Caco-2 (cell line): ENCODE results near the gene BTF3. TPM values are rescaled to one million over a fixed set of nuclear protein-coding genes. Genes with fewer than 3 reads are reported as not detected.
"Not testable (repeated sequence)": the region's sequence is repeated elsewhere in the genome, so short reads cannot be mapped to it uniquely, and the experiment has no call there.

Source experiments
- BruUV-seq: library from RNA; stranded (reverse); fragments of 400-500 nt; replicated peaks from 2 replicates; lab custom pipeline; 2021; lab: Mats Ljungman, UMichigan
- CTCF ChIA-PET: fragments of 300-600 bp; sonication (Branson Sonifier 250); formaldehyde crosslinking; loops from one replicate; lab custom pipeline; 2022; ENCODE audit warnings: antibody characterized with exemption; lab: Charles Lee
- POLR2A ChIA-PET: fragments of 300-600 bp; sonication (Branson Sonifier 250); formaldehyde crosslinking; loops from one replicate; lab custom pipeline; 2022; ENCODE audit warnings: antibody characterized with exemption; lab: Charles Lee
- DNase-seq, 2 experiments: peaks; one replicate each; pipeline versions ENCODE4 v3.0.0 to v3.0.0-alpha.2; 2020 to 2022
- H3K27me3 ChIP-seq: replicated peaks from 2 replicates; pipeline ENCODE4 v1.6.0; 2011; ENCODE audit warnings: low read length; ENCODE audit not compliant: control insufficient read depth, insufficient read depth
- H3K36me3 ChIP-seq: 2 replicates; pipeline ENCODE4 v1.5.1; 2011; ENCODE audit warnings: low read length; ENCODE audit not compliant: control insufficient read depth, insufficient read depth
- H3K4me1 ChIP-seq: fragments of 250-450 bp; sonication (Bioruptor Pico); 2 replicates; pipeline ENCODE4 v1.5.1; 2020; ENCODE audit warnings: mild to moderate bottlenecking
- H3K4me3 ChIP-seq: 2 replicates; pipeline ENCODE4 v1.5.1; 2011; ENCODE audit warnings: low read depth, mild to moderate bottlenecking, control low read depth, low read length
- H3K9me3 ChIP-seq: fragments of 250-450 bp; sonication (Bioruptor Pico); 2 replicates; pipeline ENCODE4 v1.5.1; 2020; ENCODE audit warnings: mild to moderate bottlenecking, moderate library complexity
- H3K27ac Mint-ChIP-seq: one replicate; pipeline ENCODE4 v1.8.0; 2022; ENCODE audit warnings: mixed read lengths; ENCODE audit not compliant: unreplicated experiment
- H3K27me3 Mint-ChIP-seq: one replicate; pipeline ENCODE4 v1.8.0; 2022; ENCODE audit warnings: mixed read lengths; ENCODE audit not compliant: insufficient read depth, unreplicated experiment
- H3K36me3 Mint-ChIP-seq: one replicate; pipeline ENCODE4 v1.8.0; 2022; ENCODE audit warnings: mild to moderate bottlenecking, mixed read lengths; ENCODE audit not compliant: insufficient read depth, unreplicated experiment
- H3K4me1 Mint-ChIP-seq: one replicate; pipeline ENCODE4 v1.8.0; 2022; ENCODE audit warnings: low read depth, mixed read lengths; ENCODE audit not compliant: unreplicated experiment
- H3K4me3 Mint-ChIP-seq: one replicate; pipeline ENCODE4 v1.8.0; 2022; ENCODE audit warnings: mild to moderate bottlenecking, moderate library complexity, mixed read lengths; ENCODE audit not compliant: unreplicated experiment
- H3K9me3 Mint-ChIP-seq: one replicate; pipeline ENCODE4 v1.8.0; 2022; ENCODE audit warnings: mixed read lengths; ENCODE audit not compliant: unreplicated experiment
- CTCF ChIP-seq, 2 experiments: fragments of 200-600 bp in 1 of 2; IDR thresholded peaks; 1 replicate in 1 of 2; 2 replicates in 1 of 2; pipeline versions ENCODE4 v1.5.1 to v1.8.0; 2011 to 2022; ENCODE audit warnings: antibody characterized with exemption in 1 of 2, control low read depth in 1 of 2, inconsistent platforms in 1 of 2, low read depth in 1 of 2, low read length in 1 of 2, mild to moderate bottlenecking in 1 of 2, moderate library complexity in 1 of 2; ENCODE audit not compliant: insufficient read depth in 1 of 2, severe bottlenecking in 1 of 2, unreplicated experiment in 1 of 2
- intact Hi-C: fragments of 100-400 bp; cut with micrococcal nuclease; formaldehyde crosslinking; loops from one replicate; pipeline ENCODE4 v1.10.0; 2022; ENCODE audit not compliant: unreplicated experiment
- total RNA-seq: library from RNA; stranded (reverse); gene quantifications from 2 replicates; pipeline ENCODE4 v1.2.3, GENCODE V29; 2022

The BTF3 gene
- total RNA-seq, 1 experiment from 2014 or later: 653 TPM

- Histone ChIP-seq H3K9me3 (no peaks in the 10 kb centered on the region), H3K4me1 (no peaks in the 10 kb centered on the region), H3K27me3 (no peaks in the 10 kb centered on the region), H3K4me3 (no peak overlapping the region), H3K36me3 (no peaks in the 10 kb centered on the region)
- Mint-ChIP-seq H3K36me3 (no peaks in the 10 kb centered on the region), H3K4me1 (no peaks in the 10 kb centered on the region), H3K4me3 (no peak overlapping the region), H3K27me3 (no peaks in the 10 kb centered on the region), H3K9me3 (peaks cover 9% of the 10 kb centered on the region), H3K27ac (no peak overlapping the region)
- no peak for TF ChIP-seq CTCF (IDR thresholded peaks at IDR 0.05; ENCODE audit: insufficient read depth in 1 of 2, low read depth in 1 of 2, low read length in 1 of 2, severe bottlenecking in 1 of 2, unreplicated experiment in 1 of 2)
- CTCF ChIA-PET: interaction anchor here (0.6 kb wide), 1 partner anchor 36 kb away, joined by 5 read pairs; no protein-coding TSS in a partner anchor
- POLR2A ChIA-PET: no interaction called here
- no peak for DNase-seq
- BruUV-seq: no TSS peak
- intact Hi-C loops: loop anchor here (10.0 kb wide), 1 partner anchor 535 kb away; no protein-coding TSS in a partner anchor
These were observed 38.9 kb upstream of the BTF3 start for GRCh38 chr5:73459366-73459765.

- no peaks in the 10 kb centered on the region for H3K27me3 Mint-ChIP-seq
- no peaks in the 10 kb centered on the region for H3K4me1 Mint-ChIP-seq
- ChIA-PET POLR2A (no interaction called here), CTCF (interaction anchor here (0.6 kb wide), 1 partner anchor 9 kb away, joined by 3 read pairs; no protein-coding TSS in a partner anchor)
- H3K4me3 Mint-ChIP-seq: no peak overlapping the region
- no peak for TF ChIP-seq CTCF (IDR thresholded peaks at IDR 0.05; ENCODE audit: insufficient read depth in 1 of 2, low read depth in 1 of 2, low read length in 1 of 2, severe bottlenecking in 1 of 2, unreplicated experiment in 1 of 2)
- H3K27ac Mint-ChIP-seq: no peak overlapping the region
- Histone ChIP-seq H3K27me3 (no peaks in the 10 kb centered on the region), H3K4me3 (no peak overlapping the region), H3K9me3 (no peaks in the 10 kb centered on the region), H3K4me1 (no peaks in the 10 kb centered on the region), H3K36me3 (no peaks in the 10 kb centered on the region)
- intact Hi-C loops: no loop called here
- no peak for DNase-seq
- BruUV-seq: no TSS peak
- peaks cover 9% of the 10 kb centered on the region for H3K9me3 Mint-ChIP-seq
- H3K36me3 Mint-ChIP-seq: no peaks in the 10 kb centered on the region
These were observed 38.1 kb upstream of the BTF3 start for GRCh38 chr5:73460133-73460532.

- Mint-ChIP-seq H3K4me1 (no peaks in the 10 kb centered on the region), H3K4me3 (no peak overlapping the region), H3K27ac (no peak overlapping the region), H3K36me3 (no peaks in the 10 kb centered on the region), H3K9me3 (peaks cover 9% of the 10 kb centered on the region), H3K27me3 (no peaks in the 10 kb centered on the region)
- no peaks in the 10 kb centered on the region for H3K4me1 ChIP-seq
- DNase-seq: no peak
- no peaks in the 10 kb centered on the region for H3K36me3 ChIP-seq
- TF ChIP-seq CTCF (IDR thresholded peaks at IDR 0.05; ENCODE audit: insufficient read depth in 1 of 2, low read depth in 1 of 2, low read length in 1 of 2, severe bottlenecking in 1 of 2, unreplicated experiment in 1 of 2): no peak
- intact Hi-C loops: no loop called here
- BruUV-seq: no TSS peak
- ChIA-PET CTCF (interaction anchor here (1.0 kb wide), 1 partner anchor 13 kb away, joined by 3 read pairs; no protein-coding TSS in a partner anchor), POLR2A (no interaction called here)
- no peaks in the 10 kb centered on the region for H3K27me3 ChIP-seq
- H3K4me3 ChIP-seq: no peak overlapping the region
- no peaks in the 10 kb centered on the region for H3K9me3 ChIP-seq
These were observed 34.1 kb upstream of the BTF3 start for GRCh38 chr5:73464016-73464745.

GRCh38 chr5:73468638-73469037 is 29.6 kb upstream of the BTF3 start:
- H3K27ac Mint-ChIP-seq, BruUV-seq, H3K4me3 ChIP-seq, H3K27me3 Mint-ChIP-seq, H3K9me3 Mint-ChIP-seq, H3K4me3 Mint-ChIP-seq, H3K4me1 Mint-ChIP-seq, H3K9me3 ChIP-seq, CTCF ChIA-PET, DNase-seq, H3K36me3 ChIP-seq, H3K36me3 Mint-ChIP-seq, H3K27me3 ChIP-seq, intact Hi-C loops, POLR2A ChIA-PET, H3K4me1 ChIP-seq: not testable (repeated sequence)
